Astrocyte (in vitro differentiated cells and primary cell): ENCODE results near the gene LSMEM2.
"Not testable (repeated sequence)": the region's sequence is repeated elsewhere in the genome, so short reads cannot be mapped to it uniquely, and the experiment has no call there.

Experiments used
- CTCF ChIP-seq: IDR thresholded peaks from 2 replicates; pipeline ENCODE4 v1.5.1; 2011; ENCODE audit warnings: low read depth, mild to moderate bottlenecking, inconsistent platforms, low read length, moderate library complexity; ENCODE audit not compliant: insufficient read depth
- EZH2 ChIP-seq: IDR thresholded peaks from 2 replicates; pipeline ENCODE4 v1.6.1; 2012; ENCODE audit warnings: mild to moderate bottlenecking, low read length, inconsistent platforms; ENCODE audit not compliant: insufficient read depth

GRCh38 chr3:50312041-50312440, 33.2 kb downstream of the LSMEM2 start:
- not testable (repeated sequence) for TF ChIP-seq EZH2, CTCF
